ENCODE results near the gene AXIN2.

- no peak for TF ChIP-seq EZH2phosphoT487 (IDR thresholded peaks at IDR 0.05; ENCODE audit: borderline replicate concordance)
- TF ChIP-seq CTCF (conservative IDR thresholded peaks at IDR 0.05; ENCODE audit: low read length): no peak
Observed at GRCh38 chr17:65487990-65488389, 73.5 kb downstream of the AXIN2 start.
